NCI-H1436 (cell line): Measurements from ENCODE around the gene LRRC45.
"Not testable (repeated sequence)": the region's sequence is repeated elsewhere in the genome, so short reads cannot be mapped to it uniquely, and the experiment has no call there.

Source experiments
- DNase-seq: peaks from one replicate; lab custom pipeline; 2025; lab: John Stamatoyannopoulos, UW

The LRRC45 gene

DNA sequence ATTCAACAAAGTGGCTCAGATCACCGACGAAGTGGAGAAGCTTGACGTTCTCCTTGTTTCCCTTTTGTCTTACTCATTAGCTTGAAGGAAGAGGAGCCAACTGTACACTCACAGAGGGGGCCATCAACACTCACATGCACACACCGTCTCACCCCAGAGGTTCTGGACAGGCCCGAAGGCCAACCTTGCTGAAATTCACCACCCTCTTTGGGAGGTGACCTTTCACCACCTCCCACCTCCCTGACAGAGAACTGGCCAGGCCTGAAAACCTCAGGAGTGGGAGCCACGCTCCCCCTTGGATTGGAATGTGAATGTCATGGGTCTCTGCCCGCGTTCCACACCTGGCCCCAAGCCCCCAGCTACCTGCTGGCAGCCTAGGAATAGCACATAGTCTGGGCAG lies 12.4 kb downstream of the LRRC45 start:
- DNase-seq: no peak

DNA sequence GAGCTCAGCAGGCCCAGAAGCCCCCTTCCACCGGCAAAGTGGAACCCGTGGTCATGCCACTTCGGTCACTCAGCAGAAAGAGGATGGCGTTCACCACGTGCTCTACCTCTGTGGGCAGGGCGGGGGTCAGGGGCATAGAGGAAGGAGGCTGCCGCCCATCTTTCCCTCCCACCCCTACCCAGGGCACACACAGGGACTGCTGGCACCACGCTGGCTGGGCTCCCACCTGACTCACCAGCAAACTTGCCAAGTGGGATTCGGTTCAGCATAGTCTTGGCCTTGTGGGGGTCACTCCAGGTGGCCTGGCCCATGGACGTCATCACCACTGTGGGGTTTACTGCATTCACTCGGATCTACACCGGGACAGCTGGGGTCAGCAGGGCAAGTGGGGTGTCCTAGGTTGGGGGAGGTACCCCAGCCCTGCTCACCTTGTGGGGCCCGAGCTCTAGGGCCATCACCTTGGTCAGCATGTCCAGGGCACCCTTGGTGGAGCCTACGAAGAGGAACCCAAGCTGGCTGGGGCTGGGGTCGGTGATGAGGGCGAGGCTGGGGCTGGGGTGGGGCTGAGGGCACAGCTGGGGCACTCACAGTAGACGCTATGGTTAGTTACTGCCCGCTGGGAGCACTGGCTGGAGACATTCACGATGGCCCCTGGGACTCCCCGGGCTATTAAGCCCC lies 13.0 kb downstream of the LRRC45 start:
- no peak for DNase-seq

DNA sequence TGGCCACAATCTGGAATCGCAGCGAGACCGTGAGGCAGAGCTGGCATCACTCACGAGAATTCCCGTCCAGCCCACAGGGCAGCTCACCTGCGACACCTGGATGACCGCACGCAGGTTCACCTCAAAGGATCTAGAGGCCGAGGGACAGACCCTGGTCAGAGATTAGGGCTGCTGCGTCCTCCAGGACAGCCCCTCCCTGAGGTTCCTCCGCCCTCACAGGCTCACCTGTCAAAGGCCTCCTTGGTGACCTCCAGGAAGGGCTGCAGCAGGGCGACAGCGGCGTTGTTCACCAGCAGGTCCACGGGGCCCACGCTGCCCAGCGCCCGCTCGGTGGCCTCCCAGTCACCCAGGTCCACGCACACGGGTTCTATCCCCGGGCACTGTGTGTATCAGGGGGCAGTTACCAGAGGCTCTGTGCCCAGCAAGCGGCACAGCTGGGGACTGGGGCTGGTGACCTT lies 13.6 kb downstream of the LRRC45 start:
- DNase-seq: no peak

DNA sequence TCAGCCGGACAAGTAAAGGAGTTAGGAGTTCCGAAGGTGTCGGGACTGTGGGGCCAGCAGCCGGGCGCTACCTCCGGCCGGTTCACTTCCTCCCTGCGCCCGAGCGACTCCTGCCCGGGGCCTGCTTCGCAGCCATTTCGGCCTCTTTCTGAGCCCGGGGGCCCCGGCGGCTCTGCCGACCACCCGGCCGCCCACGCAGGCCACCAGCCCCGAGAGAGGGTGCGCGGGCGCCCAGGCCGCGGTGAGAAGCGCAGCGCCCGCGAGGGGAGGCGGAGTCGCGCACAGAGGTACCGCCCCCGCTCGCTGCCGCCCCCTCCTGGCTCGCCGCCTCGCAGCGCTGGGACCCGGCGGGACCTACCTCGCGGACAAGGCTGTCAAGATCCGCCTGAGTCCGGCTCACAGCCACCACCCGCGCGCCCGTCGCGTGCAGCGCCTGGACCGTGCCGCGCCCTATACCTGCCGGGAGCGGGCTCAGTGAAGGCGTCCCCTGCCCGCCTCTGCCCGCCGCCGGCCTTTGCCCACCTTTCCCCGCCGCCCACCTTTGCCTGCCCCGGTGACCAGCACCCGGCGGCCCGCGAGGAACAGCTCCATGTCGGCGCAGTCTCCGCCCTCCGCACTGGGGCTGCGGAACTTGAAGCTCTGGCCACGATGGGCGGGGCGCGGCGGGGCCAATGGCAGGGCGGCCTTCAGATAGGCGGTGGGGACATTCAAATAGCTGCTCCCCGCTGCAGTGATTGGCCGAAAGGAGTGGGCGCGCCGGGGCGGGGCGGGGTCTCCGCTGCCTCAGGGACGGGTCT lies 14.2 kb downstream of the LRRC45 start, which contains the start of gene DCXR:
TSS of gene DCXR (minus strand) at position 606 of the 797 bp plus-strand sequence. CDS start at position 591, 15 bp downstream.
- peak; percentile 99 for DNase-seq

DNA sequence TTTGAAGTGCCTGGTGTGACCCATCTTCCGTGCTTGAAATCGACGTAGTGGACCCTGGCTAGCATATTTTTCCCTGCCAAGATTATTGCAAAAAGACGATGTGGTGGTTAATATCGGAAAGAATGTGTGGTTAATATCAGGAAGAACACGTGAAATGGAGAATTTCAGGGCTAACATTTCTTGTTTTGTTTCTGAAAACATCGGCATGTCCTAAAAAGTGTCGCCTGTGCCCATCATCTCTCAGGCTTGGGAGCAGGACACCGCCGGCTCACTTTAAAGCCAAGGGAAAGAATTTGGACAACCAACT lies 14.7 kb downstream of the LRRC45 start:
- no peak for DNase-seq

DNA sequence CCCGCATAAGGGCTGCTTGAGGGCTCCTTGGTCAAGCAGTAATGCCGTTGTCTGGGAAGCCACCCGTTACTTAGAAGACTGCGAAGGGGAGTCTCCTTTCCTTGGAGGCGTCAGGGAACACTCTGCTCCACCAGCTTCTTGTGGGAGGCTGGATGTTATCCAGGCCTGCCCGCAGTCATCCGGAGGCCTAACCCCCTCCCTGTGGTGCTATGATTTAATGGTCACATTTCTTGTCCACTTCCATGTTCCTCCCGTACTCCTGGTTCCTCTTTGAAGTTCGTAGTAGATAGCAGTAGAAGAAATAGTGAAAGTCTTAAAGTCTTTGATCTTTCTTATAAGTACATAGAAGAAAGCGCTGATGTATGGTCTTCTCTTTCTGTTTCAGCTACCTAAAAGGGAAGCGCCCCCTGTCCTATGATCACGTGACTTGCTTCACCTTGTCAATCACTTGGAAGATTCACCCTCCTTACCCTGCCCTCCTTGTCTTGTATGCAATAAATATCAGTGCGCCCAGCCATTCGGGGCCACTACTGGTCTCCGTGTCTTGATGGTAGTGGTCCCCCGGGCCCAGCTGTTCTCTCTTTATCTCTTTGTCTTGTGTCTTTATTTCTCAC lies 15.8 kb downstream of the LRRC45 start:
- DNase-seq: not testable (repeated sequence)

DNA sequence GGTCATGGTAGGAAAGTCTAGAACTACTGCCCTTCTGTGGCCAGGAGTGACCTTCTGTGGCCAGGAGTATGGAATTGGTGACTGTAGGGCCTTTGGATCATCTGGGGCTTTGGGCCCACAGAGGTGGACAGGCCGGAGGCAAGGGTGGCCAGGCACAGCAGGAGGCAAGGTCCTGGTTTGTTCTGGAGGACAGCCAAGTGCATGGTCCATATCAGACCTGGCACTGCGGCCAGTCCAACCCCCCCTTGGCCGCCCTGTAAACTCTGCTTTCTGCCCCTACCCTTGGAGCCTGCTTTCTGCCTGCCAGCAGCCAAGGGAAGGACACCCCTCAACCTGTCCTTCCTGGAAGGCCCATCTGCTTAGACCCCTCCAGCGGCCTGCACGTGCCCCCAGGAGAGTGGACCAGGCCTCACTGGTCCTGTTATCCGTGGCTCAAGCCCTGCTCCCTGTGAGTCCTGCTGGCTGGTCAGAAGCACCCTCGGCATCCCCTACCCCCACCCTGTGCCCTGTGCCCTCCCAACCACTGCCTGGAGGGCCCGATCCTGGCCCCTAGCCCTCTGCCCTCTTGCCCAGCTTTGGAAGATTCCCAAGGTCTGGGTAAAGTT lies 16.7 kb downstream of the LRRC45 start:
- no peak for DNase-seq

DNA sequence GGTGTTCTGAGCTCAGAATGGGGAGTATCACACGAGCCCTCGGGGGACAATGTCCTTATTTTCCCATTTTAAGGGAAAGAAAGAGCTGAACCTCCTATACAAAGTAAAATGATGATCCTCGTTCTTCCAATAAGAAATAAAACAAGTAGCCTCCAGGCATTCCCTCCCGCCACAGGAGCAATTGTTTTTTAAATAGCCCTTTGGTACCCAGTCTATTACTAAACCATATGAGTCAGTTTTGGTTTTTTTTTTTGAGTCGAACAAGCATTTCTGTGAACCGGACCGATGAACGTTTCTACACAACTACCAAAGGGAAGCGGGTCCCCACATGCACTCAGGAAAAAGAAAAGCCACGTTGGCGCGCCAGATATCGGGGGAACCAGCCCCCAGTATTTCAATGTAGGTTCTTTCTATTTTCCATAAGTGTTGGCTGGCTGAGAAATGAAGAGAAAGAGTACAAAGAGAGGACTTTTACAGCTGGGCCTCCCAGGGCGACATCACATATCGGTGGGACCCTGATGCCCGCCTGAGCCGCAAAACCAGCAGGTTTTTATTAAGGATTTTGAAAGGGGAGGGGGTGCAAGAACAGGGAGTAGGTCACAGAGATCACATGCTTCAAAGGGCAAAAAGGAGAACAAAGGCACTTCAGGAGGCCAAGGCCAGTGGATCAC lies 18.2 kb downstream of the LRRC45 start:
- no peak for DNase-seq

DNA sequence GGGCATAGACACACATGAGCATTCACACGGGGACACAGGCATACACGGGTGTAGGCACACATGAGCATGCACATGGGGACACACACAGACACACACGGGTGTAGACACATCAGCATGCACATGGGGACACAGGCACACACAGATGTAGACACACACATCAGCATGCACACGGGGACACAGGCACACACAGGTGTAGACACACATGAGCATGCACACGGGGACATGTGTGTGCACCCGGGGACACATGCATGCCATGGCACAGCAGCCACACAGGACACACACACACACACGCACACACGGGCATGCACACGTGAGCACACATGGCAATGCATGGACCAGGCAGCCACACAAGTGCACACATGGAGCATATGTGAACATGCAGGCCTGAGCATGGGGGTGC lies 19.5 kb downstream of the LRRC45 start:
- DNase-seq: no peak

DNA sequence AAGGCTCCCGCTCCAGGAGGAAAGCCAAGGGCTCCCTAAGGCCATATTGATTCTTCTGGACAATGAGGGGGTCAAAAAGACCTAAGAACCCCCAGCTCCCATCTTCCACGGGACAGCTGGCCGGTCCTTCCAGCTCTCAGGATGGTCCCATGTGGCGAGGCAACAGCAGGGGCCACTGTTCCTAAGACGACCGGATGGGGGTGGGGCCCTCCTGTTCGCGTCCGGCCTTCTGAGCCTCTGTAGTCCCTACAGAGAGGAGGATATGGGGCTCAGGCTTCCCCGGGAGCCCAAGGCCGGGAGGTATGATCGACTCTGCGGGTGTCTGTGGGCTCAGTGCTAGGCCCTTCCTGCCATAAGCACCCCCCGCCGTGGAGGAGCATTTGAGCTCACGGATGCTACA lies 20.4 kb downstream of the LRRC45 start:
- DNase-seq: no peak

DNA sequence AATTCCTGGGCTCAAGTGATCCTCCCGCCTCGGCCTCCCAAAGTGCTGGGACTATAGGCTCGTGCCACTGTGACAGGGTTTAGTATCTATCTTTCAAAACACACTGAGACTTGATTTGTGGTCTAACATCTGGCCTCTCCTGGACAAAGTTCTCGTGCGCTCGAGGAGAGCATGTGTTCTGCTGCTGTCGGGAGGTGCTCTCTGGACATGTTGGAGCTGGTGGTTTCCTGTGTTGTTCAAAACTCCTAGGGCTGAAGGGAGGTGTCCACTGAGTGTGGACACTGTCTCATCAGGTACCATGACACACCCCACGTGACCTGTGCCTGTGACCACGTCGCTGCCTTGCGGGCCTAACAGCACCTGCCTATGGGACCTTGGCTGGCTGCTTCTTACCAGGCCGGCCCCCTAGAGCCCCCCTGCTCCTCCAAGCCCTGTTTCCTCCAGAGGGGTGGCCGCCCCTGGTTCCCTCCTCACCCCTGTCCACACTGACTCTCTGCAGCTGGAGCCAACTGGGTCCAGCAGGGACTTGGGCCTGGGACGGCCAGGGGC lies 22.9 kb downstream of the LRRC45 start:
- no peak for DNase-seq

DNA sequence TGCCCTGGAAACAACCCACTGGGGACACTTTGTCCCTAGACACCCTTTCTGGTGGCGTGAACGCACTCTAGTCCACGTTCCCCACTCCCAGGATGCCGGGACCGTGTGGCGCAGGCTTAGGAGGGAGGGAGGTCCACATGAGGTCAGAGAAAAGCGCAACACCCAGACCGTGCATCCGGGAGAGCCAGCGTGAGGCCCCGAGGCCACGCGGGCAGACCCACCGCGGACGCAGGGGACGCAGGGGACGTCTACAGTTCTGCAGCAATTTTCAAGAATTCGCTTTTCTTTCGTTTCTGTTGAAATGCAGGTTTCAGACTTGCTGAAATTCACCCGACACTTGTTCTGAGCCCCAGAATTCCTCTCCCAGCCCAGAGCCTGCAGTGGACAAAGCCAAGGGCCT lies 23.8 kb downstream of the LRRC45 start:
- DNase-seq: no peak

DNA sequence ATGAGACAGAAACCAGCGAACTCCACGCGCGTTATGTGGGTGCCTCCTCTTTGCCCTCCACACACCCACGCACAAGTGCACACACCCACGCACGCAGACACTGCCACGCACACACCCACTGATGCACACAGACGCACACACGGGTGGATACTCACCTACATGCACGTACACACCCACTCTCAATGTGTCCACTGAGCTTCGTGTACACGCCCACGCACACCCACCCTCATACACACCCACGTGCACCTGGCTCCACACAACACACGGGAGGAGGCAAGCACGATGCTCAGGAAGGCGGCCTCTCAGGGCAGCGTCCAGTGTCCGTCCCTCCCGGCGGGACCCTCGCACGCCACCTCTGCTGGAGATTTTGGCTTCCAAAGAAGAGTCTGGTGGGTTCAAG lies 24.3 kb downstream of the LRRC45 start:
- DNase-seq: no peak

DNA sequence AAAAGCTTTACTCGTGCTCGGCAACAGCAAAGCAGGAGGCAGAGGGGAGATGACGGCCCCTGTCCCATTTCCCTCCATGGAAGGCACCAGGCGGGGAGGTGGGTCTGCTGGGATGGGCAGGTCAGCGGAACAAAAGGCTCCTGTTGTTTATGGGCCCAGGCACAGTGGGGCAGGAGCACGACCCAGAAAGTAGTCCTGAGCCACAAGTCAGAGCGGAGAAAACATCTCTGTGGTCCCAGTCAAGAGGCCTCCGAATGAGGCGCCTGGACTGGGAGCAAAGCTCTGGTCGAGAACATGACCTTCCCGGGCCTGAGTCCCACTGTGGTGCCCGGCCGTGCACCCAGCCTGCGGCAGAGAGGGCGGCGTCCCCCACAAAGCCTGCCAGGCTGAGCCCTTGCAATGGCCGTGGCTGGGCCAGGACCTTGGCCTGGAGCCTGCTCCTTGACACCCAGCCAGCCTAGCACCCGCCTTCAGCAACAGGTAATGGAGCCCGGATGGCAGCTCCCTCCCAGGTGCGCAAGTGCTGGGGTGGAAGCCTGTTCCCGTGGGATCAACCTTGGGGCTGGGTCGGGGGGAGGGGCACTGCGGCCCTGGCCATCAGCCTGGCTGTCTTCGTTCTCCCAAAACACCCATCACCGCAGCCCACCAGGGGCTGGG lies 24.9 kb downstream of the LRRC45 start:
- no peak for DNase-seq

DNA sequence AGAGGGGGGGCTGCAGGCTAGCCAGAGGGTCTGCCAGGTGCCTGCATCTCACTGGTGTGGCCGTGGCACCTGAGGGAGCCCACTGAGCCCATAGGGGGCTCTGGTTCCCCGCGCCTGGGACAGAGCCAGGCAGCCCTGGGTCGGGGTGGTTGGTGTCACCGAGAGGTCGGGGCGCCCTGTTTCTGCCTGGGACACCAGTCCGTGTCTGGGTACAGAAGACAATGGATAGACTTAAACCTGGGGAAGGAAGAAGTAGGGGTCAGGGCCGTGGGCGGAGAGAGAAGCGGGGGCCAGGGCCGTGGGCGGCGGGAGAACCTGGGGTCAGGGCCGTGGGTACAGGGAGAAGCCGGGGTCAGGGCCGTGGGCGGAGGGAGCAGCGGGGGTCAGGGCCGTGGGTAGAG lies 25.5 kb downstream of the LRRC45 start:
- no peak for DNase-seq

DNA sequence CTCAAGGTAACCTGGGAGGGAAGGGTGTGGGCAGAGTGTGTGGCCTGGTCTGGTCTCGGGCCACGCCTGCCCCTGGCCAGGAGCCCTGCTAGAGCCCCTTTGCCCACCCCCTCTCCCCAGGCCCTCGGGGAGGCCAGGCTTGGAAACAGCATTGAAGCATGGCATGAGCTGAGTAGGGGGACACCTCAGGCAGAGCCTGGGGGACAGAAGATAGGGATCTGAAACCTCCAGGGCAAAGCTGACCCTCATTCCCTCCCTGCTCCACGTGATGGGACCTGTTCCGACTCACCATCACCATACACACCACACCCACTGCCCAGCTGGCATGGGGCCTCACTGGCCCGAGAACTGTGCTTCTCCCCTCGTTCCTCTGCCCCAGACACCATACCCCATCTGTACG lies 26.0 kb downstream of the LRRC45 start:
- no peak for DNase-seq

DNA sequence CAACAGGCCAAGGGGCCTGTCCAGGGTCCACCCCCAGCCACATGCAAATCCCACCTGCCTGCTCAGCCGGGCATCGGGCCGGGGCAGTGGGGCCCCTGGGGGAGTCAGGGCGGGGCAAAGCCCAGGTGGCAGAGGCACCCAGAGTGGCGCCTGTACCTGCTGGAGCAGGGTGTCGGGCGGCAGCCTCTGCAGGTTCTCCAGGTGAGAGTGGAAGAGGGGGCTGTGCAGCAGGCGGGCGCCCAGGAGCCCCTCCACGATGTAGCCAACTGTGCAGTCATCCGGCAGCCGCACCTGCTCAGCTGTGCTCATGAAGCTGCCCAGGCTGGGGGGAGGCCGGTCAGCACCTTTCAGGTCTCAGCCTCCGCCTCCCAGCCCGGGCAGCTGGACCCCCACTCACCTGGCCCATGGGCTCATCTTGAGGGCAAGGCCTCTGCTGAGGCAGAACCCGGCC lies 26.4 kb downstream of the LRRC45 start:
- DNase-seq: no peak

DNA sequence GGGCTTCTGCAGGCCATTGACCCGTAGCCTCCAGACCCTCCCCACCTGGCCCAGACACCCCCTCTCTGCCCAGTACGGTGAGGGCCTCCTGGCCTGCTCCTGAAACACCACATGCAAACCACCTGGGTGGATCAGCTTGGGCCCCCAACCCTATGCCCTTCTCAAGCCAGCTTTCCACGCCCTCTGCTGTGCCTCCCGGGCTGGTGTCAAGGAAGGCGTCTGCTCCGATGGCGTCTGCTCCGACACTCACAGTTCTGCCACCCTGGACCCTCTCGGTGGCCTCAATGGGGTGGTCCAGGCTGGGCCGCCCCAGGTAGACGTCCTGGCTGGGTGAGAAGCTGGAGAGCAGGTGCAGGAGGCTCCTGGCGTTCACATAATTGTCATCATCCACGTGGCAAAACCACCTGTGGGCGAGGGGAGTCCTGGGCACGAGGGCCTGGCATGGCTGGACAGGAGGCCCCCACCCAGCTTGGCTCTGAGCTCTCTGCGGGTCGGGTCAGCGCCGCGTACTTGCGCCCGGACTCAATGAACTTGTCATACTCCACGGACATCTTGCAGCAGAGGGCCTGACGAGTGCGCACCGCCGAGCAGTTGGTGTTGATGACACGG lies 27.2 kb downstream of the LRRC45 start:
- DNase-seq: no peak

DNA sequence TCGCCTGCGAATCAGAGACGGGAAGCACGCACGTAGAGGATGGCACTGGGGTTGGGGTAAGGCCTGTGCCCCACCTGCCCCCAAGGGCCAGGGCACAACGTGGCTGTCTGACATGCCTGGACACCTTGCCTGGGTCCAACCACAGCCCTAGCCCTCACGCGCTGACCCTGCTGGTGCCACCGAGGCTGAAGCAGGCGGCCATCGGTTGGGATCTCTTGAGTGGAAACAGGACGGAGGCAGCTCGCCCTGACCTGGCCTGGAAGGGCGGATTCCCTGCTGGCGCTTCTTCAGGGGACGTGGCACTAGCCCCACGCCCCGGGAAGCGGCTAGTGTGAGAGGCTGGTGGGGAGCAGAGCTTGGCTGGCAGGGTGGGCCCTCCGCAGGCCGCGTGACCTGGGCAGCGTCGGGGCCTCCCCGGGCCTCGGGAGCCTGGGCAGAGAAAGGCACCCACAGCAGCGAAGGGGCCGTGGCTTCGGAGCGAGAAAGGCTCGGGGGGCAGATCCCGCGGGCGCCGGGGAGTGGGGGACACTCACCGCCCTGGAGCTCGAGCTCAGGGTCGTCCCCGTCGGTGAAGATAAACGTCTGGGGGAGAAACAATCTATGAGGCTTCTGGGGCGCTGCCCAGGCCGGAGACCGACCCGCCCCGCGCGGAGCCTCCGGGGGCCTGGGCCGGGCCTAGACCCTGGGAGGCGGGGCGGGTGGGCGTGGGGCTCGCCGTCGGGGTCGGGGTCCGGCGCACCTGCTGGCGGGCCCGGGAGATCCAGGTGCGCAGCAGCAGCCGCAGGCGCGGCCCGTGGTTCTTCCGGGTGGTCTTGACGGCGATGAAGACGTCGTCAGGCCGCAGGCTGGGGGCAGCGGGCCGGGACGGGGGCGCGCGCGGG lies 27.9 kb downstream of the LRRC45 start:
- no peak for DNase-seq
